Esophagus (tissue), 2 donors: ENCODE results near the gene MCTP2. TPM values are rescaled to one million over a fixed set of nuclear protein-coding genes. Genes with fewer than 3 reads are reported as not detected.

ENCODE experiments used
- H3K27ac ChIP-seq, 2 donors: one replicate each; pipeline ENCODE4 v1.5.1; 2013; ENCODE audit warnings: low read depth in 2 of 2, mild to moderate bottlenecking in 2 of 2, inconsistent platforms in 1 of 2, low read length in 1 of 2, moderate library complexity in 1 of 2
- H3K27me3 ChIP-seq, 2 donors: one replicate each; pipeline ENCODE4 v1.6.1; 2013; ENCODE audit warnings: low read length in 2 of 2, control low read depth in 1 of 2, mild to moderate bottlenecking in 1 of 2; ENCODE audit not compliant: insufficient read depth in 2 of 2, control insufficient read depth in 1 of 2
- H3K36me3 ChIP-seq, 2 donors: one replicate each; pipeline ENCODE4 v1.6.1; 2013; ENCODE audit warnings: low read length in 1 of 2; ENCODE audit not compliant: control insufficient read depth in 2 of 2, insufficient read depth in 2 of 2
- H3K4me1 ChIP-seq, 2 donors: one replicate each; pipeline ENCODE4 v1.6.1; 2013; ENCODE audit warnings: low read length in 1 of 2; ENCODE audit not compliant: control insufficient read depth in 2 of 2, insufficient read depth in 2 of 2
- H3K4me3 ChIP-seq, 2 donors: one replicate each; pipeline ENCODE4 v1.5.1; 2013; ENCODE audit warnings: low read length in 2 of 2, mild to moderate bottlenecking in 2 of 2, low read depth in 1 of 2, moderate library complexity in 1 of 2
- H3K9me3 ChIP-seq, 2 donors: one replicate each; pipeline ENCODE4 v1.6.1; 2013; ENCODE audit warnings: mild to moderate bottlenecking in 2 of 2, low read depth in 1 of 2, low read length in 1 of 2, moderate library complexity in 1 of 2; ENCODE audit not compliant: control insufficient read depth in 2 of 2, insufficient read depth in 1 of 2
- WGBS, 2 donors: extraction: QIAGEN DNeasy Blood & Tissue Kit; methylation state at CpG; one replicate each; pipeline ENCODE4 v1.1.7; 2013; 5-methylcytosine and 5-hydroxymethylcytosine counted together
- polyA plus RNA-seq, 2 donors: library from polyadenylated mRNA; stranded (reverse); fragments of 200-250 nt; gene quantifications; one replicate each; pipeline ENCODE4 v1.2.3, GENCODE V29; 2013
- donor health status: healthy with polysubstance abuse.
- donor health status: Bipolar disorder and iron deficiency.

MCTP2 gene
- polyA plus RNA-seq, 2 donors: 2.4 to 2.5 TPM

DNA sequence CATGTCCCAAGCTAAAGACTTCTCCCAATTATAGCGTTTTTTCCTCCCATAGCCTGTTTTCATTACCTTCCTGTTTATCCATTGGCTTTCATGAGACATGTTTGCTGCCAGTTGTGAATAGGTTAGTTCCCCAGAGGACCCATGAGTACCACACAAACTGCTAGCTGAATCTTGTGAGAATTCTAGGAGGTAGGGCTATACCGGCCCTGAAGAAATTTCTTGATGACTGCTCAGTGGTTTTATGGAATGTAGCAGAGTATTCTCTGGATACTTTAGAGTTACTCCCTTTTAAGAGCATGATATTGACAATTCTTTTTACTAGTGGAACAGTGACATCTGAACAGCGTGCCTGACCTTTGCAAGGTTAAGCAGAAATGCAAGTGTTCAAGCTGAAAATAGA, 210.4 kb downstream of the MCTP2 start:
- WGBS, 2 donors: 85% methylated on average over 3 of the region's 3 CpGs
- H3K4me1 ChIP-seq: no peaks in the 10 kb centered on the region
- H3K36me3 ChIP-seq: no peaks in the 10 kb centered on the region
- no peak overlapping the region for H3K4me3 ChIP-seq
- no peaks in the 10 kb centered on the region for H3K27me3 ChIP-seq
- no peaks in the 10 kb centered on the region for H3K9me3 ChIP-seq
- H3K27ac ChIP-seq: no peak overlapping the region

- Histone ChIP-seq H3K36me3 (no peaks in the 10 kb centered on the region), H3K9me3 (no peaks in the 10 kb centered on the region), H3K4me1 (no peaks in the 10 kb centered on the region), H3K27ac (no peak overlapping the region), H3K4me3 (no peak overlapping the region), H3K27me3 (no peaks in the 10 kb centered on the region)
- 60 to 76% methylated on average over 1 of the region's 1 CpG for WGBS, 2 donors
Measured at GRCh38 chr15:94442480-94442879, 211.1 kb downstream of the MCTP2 start.

GRCh38 chr15:94443186-94443585, 211.8 kb downstream of the MCTP2 start:
- no peaks in the 10 kb centered on the region for H3K4me1 ChIP-seq
- no peaks in the 10 kb centered on the region for H3K9me3 ChIP-seq
- H3K27me3 ChIP-seq: no peaks in the 10 kb centered on the region
- no peak overlapping the region for H3K27ac ChIP-seq
- H3K4me3 ChIP-seq: no peak overlapping the region
- WGBS, 2 donors: 94 to 97% methylated on average over 5 of the region's 5 CpGs
- no peaks in the 10 kb centered on the region for H3K36me3 ChIP-seq

GRCh38 chr15:94445566-94446160, 214.3 kb downstream of the MCTP2 start:
- H3K9me3 ChIP-seq: no peaks in the 10 kb centered on the region
- no peak overlapping the region for H3K27ac ChIP-seq
- no peak overlapping the region for H3K4me3 ChIP-seq
- no peaks in the 10 kb centered on the region for H3K36me3 ChIP-seq
- H3K4me1 ChIP-seq: no peaks in the 10 kb centered on the region
- H3K27me3 ChIP-seq: no peaks in the 10 kb centered on the region
- 78 to 81% methylated on average over 7 of the region's 7 CpGs for WGBS, 2 donors

DNA sequence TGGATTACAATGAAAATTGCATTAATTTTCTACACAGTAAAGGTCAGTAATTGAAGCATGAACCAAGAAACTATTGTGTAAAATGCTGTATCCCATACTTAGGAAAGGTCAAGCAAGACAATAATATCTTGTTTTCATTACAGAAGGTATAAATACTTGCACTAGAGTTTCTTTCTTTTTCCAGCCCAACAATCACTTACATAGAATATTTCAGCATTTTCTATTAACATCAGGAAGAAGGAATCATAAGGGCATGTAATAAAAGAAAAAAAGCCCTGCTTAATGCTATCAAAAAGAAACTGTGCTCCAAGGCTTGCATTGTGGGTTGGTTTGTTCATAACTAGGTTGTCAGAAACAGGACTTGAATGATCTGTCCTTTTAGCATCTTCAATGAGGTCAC, 215.1 kb downstream of the MCTP2 start:
- Histone ChIP-seq H3K9me3 (no peaks in the 10 kb centered on the region), H3K4me3 (no peak overlapping the region), H3K27me3 (no peaks in the 10 kb centered on the region), H3K27ac (no peak overlapping the region), H3K36me3 (no peaks in the 10 kb centered on the region), H3K4me1 (no peaks in the 10 kb centered on the region)

- H3K4me3 ChIP-seq: no peak overlapping the region
- H3K27me3 ChIP-seq: no peaks in the 10 kb centered on the region
- no peaks in the 10 kb centered on the region for H3K36me3 ChIP-seq
- H3K27ac ChIP-seq: no peak overlapping the region
- no peaks in the 10 kb centered on the region for H3K9me3 ChIP-seq
- H3K4me1 ChIP-seq: no peaks in the 10 kb centered on the region
- WGBS, 2 donors: 43 to 47% methylated on average over 1 of the region's 1 CpG
Measured at GRCh38 chr15:94451466-94451865, 220.1 kb downstream of the MCTP2 start.

GRCh38 chr15:94453227-94453988, 222.0 kb downstream of the MCTP2 start:
- WGBS, 2 donors: 60 to 72% methylated on average over 1 of the region's 1 CpG
- Histone ChIP-seq H3K4me1 (no peaks in the 10 kb centered on the region), H3K36me3 (peaks cover 0 to 2% of the 10 kb centered on the region in 2 donors), H3K4me3 (no peak overlapping the region), H3K27ac (no peak overlapping the region), H3K27me3 (no peaks in the 10 kb centered on the region), H3K9me3 (no peaks in the 10 kb centered on the region)

GRCh38 chr15:94455297-94455696, 223.9 kb downstream of the MCTP2 start:
- Histone ChIP-seq H3K36me3 (peaks cover 0 to 2% of the 10 kb centered on the region in 2 donors), H3K27ac (no peak overlapping the region), H3K4me3 (no peak overlapping the region), H3K4me1 (no peaks in the 10 kb centered on the region), H3K27me3 (no peaks in the 10 kb centered on the region), H3K9me3 (no peaks in the 10 kb centered on the region)
- WGBS, 2 donors: 95 to 96% methylated on average over 9 of the region's 9 CpGs

GRCh38 chr15:94456226-94456625, 224.9 kb downstream of the MCTP2 start:
- H3K4me3 ChIP-seq: no peak overlapping the region
- no peaks in the 10 kb centered on the region for H3K27me3 ChIP-seq
- 74 to 82% methylated on average over 5 of the region's 5 CpGs for WGBS, 2 donors
- H3K9me3 ChIP-seq: no peaks in the 10 kb centered on the region
- H3K36me3 ChIP-seq: peaks cover 0 to 2% of the 10 kb centered on the region in 2 donors
- no peak overlapping the region for H3K27ac ChIP-seq
- H3K4me1 ChIP-seq: no peaks in the 10 kb centered on the region

GRCh38 chr15:94457661-94458060, 226.3 kb downstream of the MCTP2 start:
- H3K27ac ChIP-seq: no peak overlapping the region
- H3K27me3 ChIP-seq: no peaks in the 10 kb centered on the region
- peaks cover 0 to 2% of the 10 kb centered on the region in 2 donors for H3K36me3 ChIP-seq
- H3K4me3 ChIP-seq: no peak overlapping the region
- H3K9me3 ChIP-seq: no peaks in the 10 kb centered on the region
- WGBS, 2 donors: 87 to 97% methylated on average over 8 of the region's 8 CpGs
- no peaks in the 10 kb centered on the region for H3K4me1 ChIP-seq
